ENCODE results near the gene VIPAS39. TPM values are rescaled to one million over a fixed set of nuclear protein-coding genes. Genes with fewer than 3 reads are reported as not detected.

The VIPAS39 gene
- total and polyA plus RNA-seq, 2 of the 13 experiments (the other 11 are each of a cell fraction or from before 2014, with no cell fraction given), result 13.3 to 21.5 TPM

DNA sequence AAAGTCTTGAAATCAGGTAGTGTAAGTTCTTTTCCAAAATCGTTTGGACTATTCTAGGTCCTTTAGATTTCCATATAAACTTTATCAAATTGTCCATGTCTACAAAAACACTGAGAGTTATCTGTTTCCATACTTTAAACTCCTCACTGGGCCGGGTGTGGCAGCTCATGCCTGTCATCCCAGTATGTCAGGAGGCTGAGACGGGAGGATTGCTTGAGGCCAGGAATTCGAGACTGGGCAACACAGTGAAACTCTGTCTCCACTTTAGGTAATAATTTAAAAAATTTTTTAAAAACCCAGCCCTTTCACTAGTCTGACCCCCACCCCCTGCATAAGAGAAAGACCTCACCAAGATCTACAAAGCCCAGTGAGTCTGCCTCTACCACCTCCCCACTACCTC lies 47.6 kb upstream of the VIPAS39 start:
- CTCF ChIA-PET (ENCODE audit: low intra/inter-chr PET ratio, low total read pairs), result no interaction called here
- H3K4me2 ChIP-seq (ENCODE audit: low read depth, low read length), result no peak overlapping the region
- H3K27ac ChIP-seq (ENCODE audit: extremely low read length, insufficient read depth, low read length), result peak overlapping the region; percentile 27
- no peak overlapping the region for H3K4me3 ChIP-seq (replicated peaks in 1 of 3; ENCODE audit: insufficient read depth in 1 of 3, low read depth in 2 of 3, low read length in 3 of 3)
- peaks cover 76% of the 10 kb centered on the region for H3K4me1 ChIP-seq (ENCODE audit: insufficient read depth, low read length)
- H3K9me3 ChIP-seq (ENCODE audit: low read length), result no peaks in the 10 kb centered on the region
- POLR2A ChIA-PET, result no interaction called here
- no peak overlapping the region for H3K9ac ChIP-seq (ENCODE audit: insufficient read depth, low read depth, low read length)
- intact Hi-C loops (cut with micrococcal nuclease; ENCODE audit: unreplicated experiment), result no loop called here
- FAIRE-seq (no peak), DNase-seq (ENCODE audit: low spot score) (no peak), ATAC-seq (no peak)
- WGBS (ENCODE audit: low lambda C conversion rate), result 71% methylated on average over 4 of the region's 4 CpGs
- no peaks in the 10 kb centered on the region for H3K36me3 ChIP-seq (replicated peaks in 1 of 2; ENCODE audit: control insufficient read depth in 1 of 2, insufficient read depth in 2 of 2, low read length in 2 of 2)
- TF ChIP-seq STAT5B (CRISPR knock-in tag; IDR thresholded peaks at IDR 0.05) (no peak), ZNF776 (CRISPR knock-in tag; IDR thresholded peaks at IDR 0.05) (no peak), PCBP2 (optimal IDR thresholded peaks at IDR 0.05; ENCODE audit: low read depth, low read length, poor library complexity, severe bottlenecking) (no peak), XBP1 (CRISPR knock-in tag; IDR thresholded peaks at IDR 0.05) (no peak), ZNF121 (CRISPR knock-in tag; IDR thresholded peaks at IDR 0.05) (no peak), ZNF710 (CRISPR knock-in tag; IDR thresholded peaks at IDR 0.05; ENCODE audit: borderline replicate concordance) (no peak), SIX4 (CRISPR knock-in tag; IDR thresholded peaks at IDR 0.05) (no peak), ELF3 (CRISPR knock-in tag; IDR thresholded peaks at IDR 0.05) (no peak), HCFC1 (IDR thresholded peaks at IDR 0.05; ENCODE audit: low read depth, low read length) (no peak), SCMH1 (CRISPR knock-in tag; IDR thresholded peaks at IDR 0.05; ENCODE audit: borderline replicate concordance) (no peak), ZSCAN22 (CRISPR knock-in tag; IDR thresholded peaks at IDR 0.05) (no peak), HOXA3 (CRISPR knock-in tag; IDR thresholded peaks at IDR 0.05) (no peak), NFIB (CRISPR knock-in tag; IDR thresholded peaks at IDR 0.05; ENCODE audit: borderline replicate concordance) (no peak), ZNF781 (CRISPR knock-in tag; IDR thresholded peaks at IDR 0.05; ENCODE audit: borderline replicate concordance, not compliant biosample characterization) (no peak), PHF8 (CRISPR knock-in tag; IDR thresholded peaks at IDR 0.05) (no peak), FOXM1 (CRISPR knock-in tag; IDR thresholded peaks at IDR 0.05) (no peak), MEIS1 (CRISPR knock-in tag; IDR thresholded peaks at IDR 0.05; ENCODE audit: borderline replicate concordance) (no peak), MIXL1 (CRISPR knock-in tag; IDR thresholded peaks at IDR 0.05) (no peak)
- TF ChIP-seq, protein P1, sequence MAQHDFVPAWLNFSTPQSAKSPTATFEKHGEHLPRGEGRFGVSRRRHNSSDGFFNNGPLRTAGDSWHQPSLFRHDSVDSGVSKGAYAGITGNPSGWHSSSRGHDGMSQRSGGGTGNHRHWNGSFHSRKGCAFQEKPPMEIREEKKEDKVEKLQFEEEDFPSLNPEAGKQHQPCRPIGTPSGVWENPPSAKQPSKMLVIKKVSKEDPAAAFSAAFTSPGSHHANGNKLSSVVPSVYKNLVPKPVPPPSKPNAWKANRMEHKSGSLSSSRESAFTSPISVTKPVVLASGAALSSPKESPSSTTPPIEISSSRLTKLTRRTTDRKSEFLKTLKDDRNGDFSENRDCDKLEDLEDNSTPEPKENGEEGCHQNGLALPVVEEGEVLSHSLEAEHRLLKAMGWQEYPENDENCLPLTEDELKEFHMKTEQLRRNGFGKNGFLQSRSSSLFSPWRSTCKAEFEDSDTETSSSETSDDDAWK (CRISPR knock-in tag; IDR thresholded peaks at IDR 0.05), result no peak
- no TSS peak for BruUV-seq (replicated peaks)
- H3K27me3 ChIP-seq (ENCODE audit: control insufficient read depth in 1 of 2, insufficient read depth in 2 of 2, low read length in 2 of 2), result no peaks in the 10 kb centered on the region
- no peak overlapping the region for H2AFZ ChIP-seq (ENCODE audit: low read length)
- H3K79me2 ChIP-seq (ENCODE audit: insufficient read depth, low read length), result no peaks in the 10 kb centered on the region
- H4K20me1 ChIP-seq (ENCODE audit: insufficient read depth, low read length), result no peaks in the 10 kb centered on the region
- in situ Hi-C loops (cut with HindIII; ENCODE audit: extremely low pct_ligation_motif_present, low pct_unique_long_range_greater_than_20kb), result no loop called here
